NCI-H2227 (cell line): ENCODE data around the gene NOS1AP.
"Not testable (repeated sequence)": the region's sequence is repeated elsewhere in the genome, so short reads cannot be mapped to it uniquely, and the experiment has no call there.

Source experiments
- DNase-seq: peaks from one replicate; lab custom pipeline; 2025; ENCODE audit not compliant: unreplicated experiment; lab: John Stamatoyannopoulos, UW

NOS1AP gene

GRCh38 chr1:162396201-162396906 lies 326.9 kb downstream of the NOS1AP start:
- no peak for DNase-seq

GRCh38 chr1:162397039-162397448 lies 327.6 kb downstream of the NOS1AP start:
- no peak for DNase-seq

- DNase-seq = no peak
Observed at GRCh38 chr1:162397943-162398560, 328.6 kb downstream of the NOS1AP start.

- DNase-seq = no peak
Observed at GRCh38 chr1:162398999-162399580, 329.6 kb downstream of the NOS1AP start.

GRCh38 chr1:162400790-162401355 lies 331.4 kb downstream of the NOS1AP start:
- DNase-seq = no peak

GRCh38 chr1:162404550-162405160 lies 335.2 kb downstream of the NOS1AP start:
- DNase-seq = no peak

- no peak for DNase-seq
Observed at GRCh38 chr1:162405800-162406199, 336.3 kb downstream of the NOS1AP start.

GRCh38 chr1:162406811-162407210 lies 337.3 kb downstream of the NOS1AP start:
- DNase-seq = no peak

GRCh38 chr1:162407539-162407938 lies 338.0 kb downstream of the NOS1AP start:
- DNase-seq = no peak

GRCh38 chr1:162412002-162412401 lies 342.5 kb downstream of the NOS1AP start, which contains the start of gene SH2D1B:
SH2D1B (minus strand) TSS chr1:162412136; CDS start chr1:162412016, 120 bp downstream.
- no peak for DNase-seq

- no peak for DNase-seq
Observed at GRCh38 chr1:162416215-162416614, 346.7 kb downstream of the NOS1AP start.

- no peak for DNase-seq
Observed at GRCh38 chr1:162416909-162417308, 347.4 kb downstream of the NOS1AP start.

- no peak for DNase-seq
Observed at GRCh38 chr1:162417650-162418049, 348.2 kb downstream of the NOS1AP start.

- not testable (repeated sequence) for DNase-seq
Observed at GRCh38 chr1:162418584-162418983, 349.1 kb downstream of the NOS1AP start.

GRCh38 chr1:162419450-162419931 lies 350.0 kb downstream of the NOS1AP start:
- DNase-seq = not testable (repeated sequence)
